ENCODE measurements around the gene TSPEAR.
"Not testable (repeated sequence)": the region's sequence is repeated elsewhere in the genome, so short reads cannot be mapped to it uniquely, and the experiment has no call there.

GRCh38 chr21:44479556-44480199 is 231.7 kb downstream of the TSPEAR start:
- peak; percentile 86 for TF ChIP-seq CTCF (IDR thresholded peaks at IDR 0.05)
- not testable (repeated sequence) for TF ChIP-seq ZFX (IDR thresholded peaks at IDR 0.05; ENCODE audit: borderline replicate concordance)

All from 22Rv1 (cell line).